Hepatocyte (in vitro differentiated cells): ENCODE measurements around the gene IRAG1.

ENCODE experiments used
- CTCF ChIP-seq: fragments of 200-600 bp; sonication (generic); IDR thresholded peaks from 2 replicates; pipeline ENCODE4 v1.5.1; 2016; ENCODE audit warnings: antibody characterized with exemption, mild to moderate bottlenecking; ENCODE audit not compliant: poor library complexity
- EZH2phosphoT487 ChIP-seq: fragments of 200-600 bp; sonication (generic); IDR thresholded peaks from one replicate; pipeline ENCODE4 v1.6.1; 2018; ENCODE audit warnings: antibody characterized with exemption, mild to moderate bottlenecking, low read depth, moderate library complexity; ENCODE audit not compliant: unreplicated experiment, severe bottlenecking

- no peak for TF ChIP-seq CTCF
- TF ChIP-seq EZH2phosphoT487: no peak
Observed at GRCh38 chr11:10727146-10727851, 33.7 kb upstream of the IRAG1 start.
